Measurements from ENCODE around the gene PRMT3.

DNA sequence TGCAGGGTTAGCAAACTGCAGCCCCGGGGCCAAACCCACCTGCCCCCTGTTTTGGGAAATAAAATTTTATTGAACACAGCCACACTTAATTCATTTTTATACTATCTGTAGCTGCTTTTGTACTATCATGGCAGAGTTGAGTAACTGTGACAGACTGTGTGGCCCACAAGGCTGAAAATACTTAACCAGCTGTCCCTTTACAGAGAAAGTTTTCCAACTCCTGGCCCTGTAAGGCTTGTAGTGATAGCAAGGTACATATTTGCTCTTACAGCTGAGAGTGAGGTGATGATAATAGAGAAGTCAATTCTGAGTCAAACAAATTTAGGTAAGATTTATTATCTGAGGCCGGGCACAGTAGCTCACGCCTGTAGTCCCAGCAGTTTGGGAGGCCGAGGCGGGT lies 124.5 kb downstream of the PRMT3 start:
- TF ChIP-seq EZH2 (IDR thresholded peaks at IDR 0.05; ENCODE audit: borderline replicate concordance, low read depth, low read length, severe bottlenecking) = no peak
- TF ChIP-seq, protein P1, sequence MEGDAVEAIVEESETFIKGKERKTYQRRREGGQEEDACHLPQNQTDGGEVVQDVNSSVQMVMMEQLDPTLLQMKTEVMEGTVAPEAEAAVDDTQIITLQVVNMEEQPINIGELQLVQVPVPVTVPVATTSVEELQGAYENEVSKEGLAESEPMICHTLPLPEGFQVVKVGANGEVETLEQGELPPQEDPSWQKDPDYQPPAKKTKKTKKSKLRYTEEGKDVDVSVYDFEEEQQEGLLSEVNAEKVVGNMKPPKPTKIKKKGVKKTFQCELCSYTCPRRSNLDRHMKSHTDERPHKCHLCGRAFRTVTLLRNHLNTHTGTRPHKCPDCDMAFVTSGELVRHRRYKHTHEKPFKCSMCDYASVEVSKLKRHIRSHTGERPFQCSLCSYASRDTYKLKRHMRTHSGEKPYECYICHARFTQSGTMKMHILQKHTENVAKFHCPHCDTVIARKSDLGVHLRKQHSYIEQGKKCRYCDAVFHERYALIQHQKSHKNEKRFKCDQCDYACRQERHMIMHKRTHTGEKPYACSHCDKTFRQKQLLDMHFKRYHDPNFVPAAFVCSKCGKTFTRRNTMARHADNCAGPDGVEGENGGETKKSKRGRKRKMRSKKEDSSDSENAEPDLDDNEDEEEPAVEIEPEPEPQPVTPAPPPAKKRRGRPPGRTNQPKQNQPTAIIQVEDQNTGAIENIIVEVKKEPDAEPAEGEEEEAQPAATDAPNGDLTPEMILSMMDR (IDR thresholded peaks at IDR 0.05; ENCODE audit: extremely low read depth in 1 of 2, insufficient read depth in 1 of 2, low read depth in 1 of 2, low read length in 2 of 2) = no peak
- no peak for TF ChIP-seq POLR2A (IDR thresholded peaks at IDR 0.05; ENCODE audit: low read depth, low read length)
- TF ChIP-seq GATA2 (IDR thresholded peaks at IDR 0.05; ENCODE audit: insufficient read depth, insufficient read length, low read depth, low read length) = no peak
